ENCODE measurements around the gene LRIG1.

The LRIG1 gene

DNA sequence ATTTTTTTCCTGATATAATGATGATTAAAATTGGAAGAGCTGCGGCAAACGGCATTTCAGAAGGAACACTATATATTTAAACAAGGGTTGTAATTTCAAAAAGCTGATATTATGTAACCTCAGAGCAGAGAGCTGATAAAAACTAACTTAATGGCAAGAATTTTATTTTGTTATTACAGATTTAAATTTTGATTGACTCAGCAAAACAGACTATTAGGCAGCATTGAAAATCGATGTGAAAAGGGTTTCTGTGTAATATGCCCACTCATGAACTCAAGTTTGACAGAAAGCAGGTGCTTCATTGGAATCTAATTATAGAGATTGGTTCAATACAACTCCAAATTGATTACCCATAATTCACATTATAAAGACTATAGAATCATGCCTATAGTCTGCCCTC is 24.9 kb upstream of the LRIG1 start:
- ChIA-PET CTCF (interaction anchor here (1.1 to 1.7 kb wide), 2 partner anchors 9 to 18 kb away, joined by 3 to 4 read pairs; no protein-coding TSS in a partner anchor), POLR2A (interaction anchor here (0.6 kb wide), 1 partner anchor 51 kb away, joined by 3 read pairs; no protein-coding TSS in a partner anchor)
- no peak for TF ChIP-seq CTCF (IDR thresholded peaks at IDR 0.05; ENCODE audit: control extremely low read depth, extremely low read depth, low read depth, missing control alignments)
- DNase-seq (ENCODE audit: extremely low spot score): no peak

- DNase-seq (ENCODE audit: extremely low spot score): no peak
- ChIA-PET POLR2A (no interaction called here), CTCF (interaction anchor here (0.9 to 2.0 kb wide), 3 partner anchors 12 to 113 kb away, joined by 3 to 8 read pairs (median 4); no protein-coding TSS in a partner anchor)
- no peak for TF ChIP-seq CTCF (IDR thresholded peaks at IDR 0.05; ENCODE audit: control extremely low read depth, extremely low read depth, low read depth, missing control alignments)
These were observed 19.9 kb upstream of the LRIG1 start for GRCh38 chr3:66520724-66521123.

- ChIA-PET POLR2A (no interaction called here), CTCF (interaction anchor here (1.2 to 1.5 kb wide), 2 partner anchors 9 to 110 kb away, joined by 3 to 4 read pairs; no protein-coding TSS in a partner anchor)
- DNase-seq (ENCODE audit: extremely low spot score): no peak
- TF ChIP-seq CTCF (IDR thresholded peaks at IDR 0.05; ENCODE audit: control extremely low read depth, extremely low read depth, low read depth, missing control alignments): no peak
These were observed 17.8 kb upstream of the LRIG1 start for GRCh38 chr3:66518644-66519043.

GRCh38 chr3:66518126-66518525 is 17.3 kb upstream of the LRIG1 start:
- ChIA-PET POLR2A (no interaction called here), CTCF (interaction anchor here (1.2 to 1.5 kb wide), 3 partner anchors 8 to 110 kb away, joined by 3 to 5 read pairs (median 4); no protein-coding TSS in a partner anchor)
- no peak for DNase-seq (ENCODE audit: extremely low spot score)
- no peak for TF ChIP-seq CTCF (IDR thresholded peaks at IDR 0.05; ENCODE audit: control extremely low read depth, extremely low read depth, low read depth, missing control alignments)

- ChIA-PET CTCF (interaction anchor here (1.3 kb wide), 1 partner anchor 23 kb away, joined by 5 read pairs; no protein-coding TSS in a partner anchor), POLR2A (no interaction called here)
- DNase-seq (ENCODE audit: extremely low spot score): no peak
- no peak for TF ChIP-seq CTCF (IDR thresholded peaks at IDR 0.05; ENCODE audit: control extremely low read depth, extremely low read depth, low read depth, missing control alignments)
These were observed 16.4 kb upstream of the LRIG1 start for GRCh38 chr3:66517241-66517640.

- no peak for DNase-seq (ENCODE audit: extremely low spot score)
- CTCF ChIA-PET: interaction anchor here (0.9 to 1.1 kb wide), 2 partner anchors 26 to 101 kb away, joined by 3 to 4 read pairs; no protein-coding TSS in a partner anchor
- TF ChIP-seq CTCF (IDR thresholded peaks at IDR 0.05; ENCODE audit: control extremely low read depth, extremely low read depth, low read depth, missing control alignments): no peak
- POLR2A ChIA-PET: interaction anchor here (1.0 kb wide), 1 partner anchor 9 kb away, joined by 4 read pairs; no protein-coding TSS in a partner anchor
These were observed 7.6 kb upstream of the LRIG1 start for GRCh38 chr3:66508461-66508860.

All from GM10248 (cell line).